Esophagus muscularis mucosa (tissue), 4 donors: ENCODE results near the gene LINGO4. TPM values are rescaled to one million over a fixed set of nuclear protein-coding genes. Genes with fewer than 3 reads are reported as not detected.

Experiments
- DNase-seq: peaks from one replicate; pipeline ENCODE4 v3.0.0-alpha.2; 2017; ENCODE audit errors: extremely low spot score
- H3K27ac ChIP-seq, 4 donors: fragments of 200-600 bp; sonication (generic); replicated peaks in 1 of 4; 1 replicate in 3 of 4; 2 replicates in 1 of 4; pipeline ENCODE4 v1.5.1; 2016 to 2019; ENCODE audit warnings: mild to moderate bottlenecking in 1 of 4
- H3K27me3 ChIP-seq, 4 donors: fragments of 200-600 bp; sonication (generic); one replicate each; pipeline versions ENCODE4 v1.5.1 to v1.6.0; 2016 to 2019
- H3K36me3 ChIP-seq, 4 donors: fragments of 200-600 bp; sonication (generic); one replicate each; pipeline ENCODE4 v1.5.1; 2016 to 2019
- H3K4me1 ChIP-seq, 4 donors: fragments of 200-600 bp; sonication (generic); one replicate each; pipeline ENCODE4 v1.5.1; 2016 to 2019
- H3K4me3 ChIP-seq, 4 donors: fragments of 200-600 bp; sonication (generic); 1 replicate in 2 of 4; 2 replicates in 2 of 4; pipeline ENCODE4 v1.5.1; 2016 to 2019; ENCODE audit warnings: mild to moderate bottlenecking in 4 of 4, moderate library complexity in 1 of 4
- H3K9me3 ChIP-seq, 4 donors: fragments of 200-600 bp; sonication (generic); 1 replicate in 3 of 4; 2 replicates in 1 of 4; pipeline ENCODE4 v1.5.1; 2016 to 2019
- CTCF ChIP-seq, 3 experiments: fragments of 200-600 bp in 2 of 3; fragments of 450-650 bp in 1 of 3; sonication (generic) in 2 of 3; IDR thresholded peaks; one replicate each; pipeline ENCODE4 v1.5.1; 2017 to 2019; ENCODE audit warnings: antibody characterized with exemption in 3 of 3, mild to moderate bottlenecking in 2 of 3, moderate library complexity in 1 of 3
- EP300 ChIP-seq: sonication (generic); formaldehyde crosslinking; IDR thresholded peaks from one replicate; pipeline ENCODE4 v1.6.1; 2017; ENCODE audit warnings: antibody characterized with exemption
- POLR2A ChIP-seq: fragments of 450-650 bp; IDR thresholded peaks from one replicate; pipeline ENCODE4 v1.6.1; 2017; ENCODE audit warnings: antibody characterized with exemption, moderate library complexity, mild to moderate bottlenecking, low read depth
- POLR2AphosphoS5 ChIP-seq, 2 donors: sonication (generic); formaldehyde crosslinking; IDR thresholded peaks; one replicate each; pipeline ENCODE4 v1.6.1; 2017; ENCODE audit warnings: antibody characterized with exemption in 2 of 2
- WGBS: methylation state at CpG from one replicate; pipeline ENCODE4 v1.1.5; 2018; 5-methylcytosine and 5-hydroxymethylcytosine counted together
- intact Hi-C: fragments of 100-400 bp; cut with DNase I; formaldehyde crosslinking; loops from one replicate; pipeline ENCODE4 v1.15.1; 2023
- total RNA-seq, 4 donors: library from RNA; depleted of rRNA; stranded (reverse); fragments of >200 nt; gene quantifications; one replicate each; pipeline versions ENCODE4 v1.1.0 to v1.2.1, GENCODE V29; 2016

LINGO4 gene
- total RNA-seq, 4 donors from 2014 or later, result not detected

GRCh38 chr1:151831605-151832004 lies 26.4 kb upstream of the LINGO4 start, which contains the start of gene RORC:
TSS of gene RORC (minus strand) at chr1:151831802. CDS start at chr1:151831764, 38 bp downstream.
- no peak within 1 kb of the TSS for H3K27ac ChIP-seq
- H3K9me3 ChIP-seq, result no peaks in the 10 kb centered on the region
- intact Hi-C loops, result loop anchor here (10.0 kb wide), 1 partner anchor 67 kb away; the partner anchor contains the start of gene MRPL9
- WGBS, result 78% methylated on average over 5 of the region's 5 CpGs
- DNase-seq, result no peak
- H3K4me3 ChIP-seq, result peak within 1 kb of the TSS in 1 of 4 donors; percentile 20
- H3K36me3 ChIP-seq, result no peaks in the 10 kb centered on the region
- H3K27me3 ChIP-seq, result peaks cover 0 to 36% (median 3%) of the 10 kb centered on the region in 4 donors
- TF ChIP-seq CTCF (IDR thresholded peaks at IDR 0.05), result no peak
- no peak for TF ChIP-seq EP300
- no peak for TF ChIP-seq POLR2A
- no peak for TF ChIP-seq POLR2AphosphoS5 (IDR thresholded peaks at IDR 0.05)
- peaks cover 13 to 25% (median 21%) of the 10 kb centered on the region in 4 donors for H3K4me1 ChIP-seq

- no peaks in the 10 kb centered on the region for H3K36me3 ChIP-seq
- 87% methylated on average over 4 of the region's 4 CpGs for WGBS
- no peaks in the 10 kb centered on the region for H3K9me3 ChIP-seq
- DNase-seq, result no peak
- peaks cover 0 to 36% (median 3%) of the 10 kb centered on the region in 4 donors for H3K27me3 ChIP-seq
- no peak for TF ChIP-seq POLR2AphosphoS5 (IDR thresholded peaks at IDR 0.05)
- TF ChIP-seq CTCF (IDR thresholded peaks at IDR 0.05), result no peak
- TF ChIP-seq EP300, result no peak
- TF ChIP-seq POLR2A, result no peak
- no peak overlapping the region for H3K27ac ChIP-seq
- peak overlapping the region in 1 of 4 donors; percentile 20 for H3K4me3 ChIP-seq
- H3K4me1 ChIP-seq, result peaks cover 13 to 25% (median 21%) of the 10 kb centered on the region in 4 donors
- intact Hi-C loops, result loop anchor here (10.0 kb wide), 1 partner anchor 66 kb away; the partner anchor contains the start of gene MRPL9
Measured at GRCh38 chr1:151831256-151831591, 26.0 kb upstream of the LINGO4 start.

GRCh38 chr1:151830055-151830454 lies 24.8 kb upstream of the LINGO4 start:
- Histone ChIP-seq H3K36me3 (no peaks in the 10 kb centered on the region), H3K27ac (no peak overlapping the region), H3K4me1 (peaks cover 13 to 25% (median 21%) of the 10 kb centered on the region in 4 donors), H3K4me3 (no peak overlapping the region), H3K9me3 (no peaks in the 10 kb centered on the region), H3K27me3 (peaks cover 0 to 32% (median 0%) of the 10 kb centered on the region in 4 donors)
- 35% methylated on average over 6 of the region's 6 CpGs for WGBS
- TF ChIP-seq POLR2AphosphoS5 (IDR thresholded peaks at IDR 0.05), result no peak
- TF ChIP-seq POLR2A, result no peak
- no peak for TF ChIP-seq EP300
- TF ChIP-seq CTCF (IDR thresholded peaks at IDR 0.05), result no peak
- intact Hi-C loops, result loop anchor here (10.0 kb wide), 1 partner anchor 65 kb away; the partner anchor contains the start of gene MRPL9
- no peak for DNase-seq

DNA sequence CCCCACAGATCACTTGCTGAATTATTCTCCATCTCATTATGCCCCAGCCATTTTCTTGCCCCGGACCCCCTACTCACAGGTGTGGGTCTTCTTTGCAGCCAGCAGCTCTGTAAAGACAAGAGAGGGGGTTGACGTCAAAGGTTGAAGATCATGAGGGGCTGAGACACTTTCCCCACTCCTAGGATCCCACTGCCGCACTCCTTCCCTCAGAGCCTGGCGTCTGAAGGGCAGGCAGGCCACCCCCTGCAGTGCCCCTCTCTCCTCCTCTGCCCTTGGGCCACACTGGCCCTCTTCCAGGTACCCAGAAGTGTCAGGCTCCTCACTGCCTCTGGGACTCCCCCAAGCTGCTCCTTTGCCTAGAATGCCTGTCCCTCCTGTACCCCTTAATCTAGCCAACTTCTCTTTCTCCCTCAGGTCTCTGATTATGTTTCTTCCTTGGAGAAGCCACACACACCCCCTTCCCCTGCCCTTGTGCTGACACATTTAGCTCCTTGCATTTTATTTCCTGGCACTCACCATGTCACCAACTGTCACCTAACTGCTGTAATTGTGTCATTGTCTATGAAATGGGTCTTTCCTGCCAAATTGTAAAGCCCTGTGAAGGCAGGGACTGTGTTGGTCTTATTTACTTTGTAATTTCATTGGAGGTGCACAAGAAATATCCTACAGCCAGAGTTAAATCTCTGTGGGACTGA lies 24.3 kb upstream of the LINGO4 start:
- Histone ChIP-seq H3K27me3 (peaks cover 0 to 27% (median 0%) of the 10 kb centered on the region in 4 donors), H3K27ac (no peak overlapping the region), H3K9me3 (no peaks in the 10 kb centered on the region), H3K36me3 (no peaks in the 10 kb centered on the region), H3K4me1 (peaks cover 13 to 25% (median 21%) of the 10 kb centered on the region in 4 donors), H3K4me3 (no peak overlapping the region)
- intact Hi-C loops, result loop anchor here (10.0 kb wide), 1 partner anchor 65 kb away; the partner anchor contains the start of gene MRPL9
- WGBS, result 50% methylated on average over 4 of the region's 4 CpGs
- no peak for DNase-seq
- no peak for TF ChIP-seq POLR2AphosphoS5 (IDR thresholded peaks at IDR 0.05)
- no peak for TF ChIP-seq POLR2A
- TF ChIP-seq CTCF (IDR thresholded peaks at IDR 0.05), result no peak
- TF ChIP-seq EP300, result no peak
